Stimulated activated CD8-positive, alpha-beta memory T cell treated with anti-CD3 and anti-CD28 coated beads, Interleukin-15, amount 100 ng/mL, for 24 hours (primary cell): ENCODE data around the gene ZBTB33.

Experiments
- DNase-seq: peaks from one replicate; pipeline ENCODE4 v3.0.0-alpha.2; 2020; ENCODE audit warnings: low read depth

ZBTB33 gene, protein sequence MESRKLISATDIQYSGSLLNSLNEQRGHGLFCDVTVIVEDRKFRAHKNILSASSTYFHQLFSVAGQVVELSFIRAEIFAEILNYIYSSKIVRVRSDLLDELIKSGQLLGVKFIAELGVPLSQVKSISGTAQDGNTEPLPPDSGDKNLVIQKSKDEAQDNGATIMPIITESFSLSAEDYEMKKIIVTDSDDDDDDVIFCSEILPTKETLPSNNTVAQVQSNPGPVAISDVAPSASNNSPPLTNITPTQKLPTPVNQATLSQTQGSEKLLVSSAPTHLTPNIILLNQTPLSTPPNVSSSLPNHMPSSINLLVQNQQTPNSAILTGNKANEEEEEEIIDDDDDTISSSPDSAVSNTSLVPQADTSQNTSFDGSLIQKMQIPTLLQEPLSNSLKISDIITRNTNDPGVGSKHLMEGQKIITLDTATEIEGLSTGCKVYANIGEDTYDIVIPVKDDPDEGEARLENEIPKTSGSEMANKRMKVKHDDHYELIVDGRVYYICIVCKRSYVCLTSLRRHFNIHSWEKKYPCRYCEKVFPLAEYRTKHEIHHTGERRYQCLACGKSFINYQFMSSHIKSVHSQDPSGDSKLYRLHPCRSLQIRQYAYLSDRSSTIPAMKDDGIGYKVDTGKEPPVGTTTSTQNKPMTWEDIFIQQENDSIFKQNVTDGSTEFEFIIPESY

GRCh38 chrX:120250522-120251271, at the start of gene ZBTB33:
Gene ZBTB33, plus strand, starts transcription at chrX:120250812. Its CDS starts 2,604 bp downstream, at chrX:120253416.
- DNase-seq: peak; percentile 40

DNA sequence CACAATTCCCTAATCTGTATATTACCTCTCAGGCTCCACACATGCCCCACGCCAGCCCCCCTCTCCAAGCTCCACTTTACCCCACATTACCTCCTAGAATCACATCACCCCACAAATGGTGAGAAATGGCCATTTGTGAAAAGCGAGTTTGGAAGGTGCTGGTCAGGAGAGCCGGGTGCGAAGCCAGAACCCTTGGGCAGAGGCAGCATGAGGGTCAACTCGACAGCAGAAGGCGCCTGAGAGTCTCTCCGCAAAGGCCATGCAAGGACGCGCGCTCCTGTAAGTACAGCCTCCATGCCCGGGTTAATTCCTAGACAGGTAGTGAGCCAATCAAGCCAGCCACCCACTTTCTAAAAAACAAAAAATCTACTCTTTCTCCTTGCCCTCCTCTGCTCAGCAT, 49.8 kb upstream of the ZBTB33 start:
- no peak for DNase-seq

- DNase-seq: no peak
Measured at GRCh38 chrX:120205816-120206753, 44.5 kb upstream of the ZBTB33 start.

- DNase-seq: no peak
Measured at GRCh38 chrX:120207009-120207605, 43.5 kb upstream of the ZBTB33 start.

GRCh38 chrX:120213438-120214265, 37.0 kb upstream of the ZBTB33 start:
- no peak for DNase-seq

DNA sequence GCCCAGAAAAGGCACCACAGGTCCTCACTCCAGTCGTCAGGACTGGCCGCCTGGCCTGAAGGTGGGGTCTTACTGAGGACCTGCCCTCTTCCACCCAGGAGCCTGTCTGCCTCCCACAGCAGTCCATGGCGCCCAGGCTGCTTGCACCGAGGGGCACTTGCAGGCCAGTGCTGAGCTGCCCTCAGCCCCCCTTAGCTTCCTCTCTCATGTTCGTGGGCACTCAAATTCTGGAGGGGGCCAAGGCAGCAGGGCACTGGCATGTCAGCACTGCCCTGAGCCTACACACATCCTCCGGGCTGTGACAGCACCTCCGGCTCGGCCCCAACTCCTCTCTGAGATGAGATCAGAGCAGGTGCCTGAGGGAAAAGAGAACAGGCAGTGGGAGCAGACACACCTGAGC, 27.2 kb upstream of the ZBTB33 start:
- DNase-seq: no peak

GRCh38 chrX:120224388-120224787, 26.2 kb upstream of the ZBTB33 start:
- no peak for DNase-seq

DNA sequence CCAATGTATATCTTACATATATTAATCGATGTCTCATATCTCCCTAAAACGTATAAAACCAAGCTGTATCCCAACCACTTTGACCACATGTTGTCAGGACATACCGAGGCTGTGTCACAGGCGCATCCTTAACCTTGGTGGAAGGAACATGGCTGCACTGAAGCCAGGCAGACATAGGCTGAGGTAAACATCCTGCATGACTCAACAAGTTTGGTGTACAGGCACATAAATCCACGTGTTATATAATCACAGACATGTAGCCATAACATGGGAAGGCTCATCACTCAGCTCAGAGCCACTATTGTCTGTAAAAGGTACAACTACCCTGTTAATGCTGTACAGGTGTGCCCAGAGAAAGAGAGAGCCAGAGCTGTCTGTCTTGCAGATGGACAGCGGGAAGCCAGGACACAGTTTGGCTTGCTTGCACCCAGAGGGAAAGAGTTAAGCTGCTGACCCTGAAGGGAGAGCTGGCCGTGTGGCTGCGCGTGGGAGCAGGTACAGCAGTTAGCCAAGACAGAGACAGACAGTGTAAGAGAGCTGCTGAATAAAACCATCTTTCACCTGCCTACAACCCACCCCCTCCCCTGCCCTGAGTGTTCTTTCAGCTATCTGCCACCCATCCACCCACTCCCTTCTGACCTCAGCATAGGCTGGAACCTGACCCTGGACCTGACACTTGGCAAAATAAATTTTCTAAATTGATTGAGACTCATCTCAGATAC, 22.3 kb upstream of the ZBTB33 start:
- DNase-seq: no peak

GRCh38 chrX:120235284-120235683, 15.3 kb upstream of the ZBTB33 start:
- DNase-seq: no peak

DNA sequence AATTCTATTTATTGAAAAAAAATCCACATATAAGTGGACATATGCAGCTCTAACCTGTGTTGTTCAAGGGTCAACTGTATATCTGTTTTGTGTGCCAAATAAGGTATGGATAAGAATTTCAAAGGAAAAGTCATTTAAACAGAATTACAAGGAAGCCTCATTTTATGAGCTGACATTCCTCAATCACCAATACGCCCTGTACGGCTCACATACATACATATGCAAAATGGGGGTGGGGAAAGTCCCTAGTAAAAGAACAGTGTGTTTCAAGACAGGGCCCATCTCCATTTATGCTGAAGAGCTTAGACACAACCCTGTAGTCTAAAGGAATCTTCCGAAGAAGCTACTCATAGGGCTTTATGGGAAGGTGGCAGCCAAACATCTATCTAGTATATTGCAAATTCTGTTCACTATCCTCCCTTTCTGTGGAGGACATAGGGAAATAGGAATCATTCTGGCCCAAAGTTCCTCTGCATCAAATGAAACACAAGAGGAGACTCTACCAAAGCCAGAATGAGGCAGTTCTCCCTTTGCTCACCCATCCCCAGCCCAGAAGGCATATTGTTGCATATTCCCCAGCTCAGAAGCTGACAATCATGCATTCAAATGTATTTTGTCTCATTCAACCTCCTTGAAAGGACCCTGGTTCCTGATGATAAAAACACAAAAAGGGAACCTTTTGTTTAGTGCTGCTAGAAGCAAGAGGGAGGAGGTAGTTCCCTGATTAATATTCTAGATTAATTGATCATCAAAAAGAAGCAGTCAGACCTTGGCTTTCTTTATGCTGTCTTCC, 13.7 kb upstream of the ZBTB33 start:
- no peak for DNase-seq

- no peak for DNase-seq
Measured at GRCh38 chrX:120238933-120239332, 11.7 kb upstream of the ZBTB33 start.

- no peak for DNase-seq
Measured at GRCh38 chrX:120242813-120243212, 7.8 kb upstream of the ZBTB33 start.

GRCh38 chrX:120244395-120244734, 6.2 kb upstream of the ZBTB33 start:
- DNase-seq: no peak

- DNase-seq: peak; percentile 8
Measured at GRCh38 chrX:120244735-120245498, 5.7 kb upstream of the ZBTB33 start.

- DNase-seq: no peak
Measured at GRCh38 chrX:120251471-120252011, 929 bp downstream of the ZBTB33 start.

- no peak for DNase-seq
Measured at GRCh38 chrX:120253784-120254183, 3.2 kb downstream of the ZBTB33 start.

DNA sequence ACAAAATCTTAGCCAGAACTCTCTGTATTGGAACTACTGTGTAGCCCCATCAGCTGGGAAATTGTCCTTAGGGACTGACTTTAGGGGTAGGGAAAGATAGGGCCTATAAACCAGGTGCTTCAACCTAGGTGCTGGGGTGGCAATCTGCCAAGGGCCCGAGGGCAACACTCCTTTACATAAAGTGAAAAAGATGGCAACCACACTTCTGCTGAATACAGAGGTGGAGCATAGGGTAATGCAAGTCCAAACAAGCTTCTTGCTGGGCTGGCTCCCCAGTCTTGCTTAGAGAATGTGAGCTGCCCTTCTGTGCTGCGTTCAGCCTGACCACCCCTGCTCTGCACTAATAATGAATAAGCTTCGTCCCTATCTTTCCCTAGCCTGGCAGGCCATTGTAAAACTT, 9.8 kb downstream of the ZBTB33 start:
- DNase-seq: no peak
